Glutamatergic neuron (in vitro differentiated cells): ENCODE data around the gene UBAC2. TPM values are rescaled to one million over a fixed set of nuclear protein-coding genes. Genes with fewer than 3 reads are reported as not detected.

Experiments
- DNase-seq: peaks from one replicate; pipeline ENCODE4 v3.0.0; 2022
- H3K27ac Mint-ChIP-seq: one replicate; pipeline ENCODE4 v1.8.0; 2020; ENCODE audit warnings: mild to moderate bottlenecking, mixed read lengths, inconsistent platforms; ENCODE audit not compliant: unreplicated experiment
- H3K27me3 Mint-ChIP-seq: one replicate; pipeline ENCODE4 v1.8.0; 2020; ENCODE audit warnings: mild to moderate bottlenecking, moderate library complexity, mixed read lengths, inconsistent platforms; ENCODE audit not compliant: unreplicated experiment
- H3K36me3 Mint-ChIP-seq: one replicate; pipeline ENCODE4 v1.8.0; 2020; ENCODE audit warnings: mild to moderate bottlenecking, mixed read lengths, inconsistent platforms; ENCODE audit not compliant: unreplicated experiment
- H3K4me1 Mint-ChIP-seq: one replicate; pipeline ENCODE4 v1.8.0; 2020; ENCODE audit warnings: mild to moderate bottlenecking, low read depth, mixed read lengths, inconsistent platforms; ENCODE audit not compliant: unreplicated experiment
- H3K4me3 Mint-ChIP-seq: one replicate; pipeline ENCODE4 v1.8.0; 2020; ENCODE audit warnings: mild to moderate bottlenecking, mixed read lengths, inconsistent platforms; ENCODE audit not compliant: unreplicated experiment
- H3K9me3 Mint-ChIP-seq: one replicate; pipeline ENCODE4 v1.8.0; 2020; ENCODE audit warnings: mild to moderate bottlenecking, moderate library complexity, mixed read lengths, inconsistent platforms; ENCODE audit not compliant: unreplicated experiment
- total RNA-seq: library from RNA; stranded (reverse); fragmentation: NEBNext Ultra II Directional; extraction: Animal tissue kit (Norgen Biotek cat#: 25700); gene quantifications from one replicate; pipeline ENCODE4 v1.2.1, GENCODE V29; 2021; ENCODE audit not compliant: unreplicated experiment
- TF ChIP-seq, protein P1 (sequence below): fragments of 200-600 bp; sonication (generic); IDR thresholded peaks from one replicate; pipeline ENCODE4 v1.5.0; 2021; ENCODE audit not compliant: partially characterized antibody, unreplicated experiment

The UBAC2 gene
- total RNA-seq, 1 donor from 2014 or later, result 33.3 TPM

DNA sequence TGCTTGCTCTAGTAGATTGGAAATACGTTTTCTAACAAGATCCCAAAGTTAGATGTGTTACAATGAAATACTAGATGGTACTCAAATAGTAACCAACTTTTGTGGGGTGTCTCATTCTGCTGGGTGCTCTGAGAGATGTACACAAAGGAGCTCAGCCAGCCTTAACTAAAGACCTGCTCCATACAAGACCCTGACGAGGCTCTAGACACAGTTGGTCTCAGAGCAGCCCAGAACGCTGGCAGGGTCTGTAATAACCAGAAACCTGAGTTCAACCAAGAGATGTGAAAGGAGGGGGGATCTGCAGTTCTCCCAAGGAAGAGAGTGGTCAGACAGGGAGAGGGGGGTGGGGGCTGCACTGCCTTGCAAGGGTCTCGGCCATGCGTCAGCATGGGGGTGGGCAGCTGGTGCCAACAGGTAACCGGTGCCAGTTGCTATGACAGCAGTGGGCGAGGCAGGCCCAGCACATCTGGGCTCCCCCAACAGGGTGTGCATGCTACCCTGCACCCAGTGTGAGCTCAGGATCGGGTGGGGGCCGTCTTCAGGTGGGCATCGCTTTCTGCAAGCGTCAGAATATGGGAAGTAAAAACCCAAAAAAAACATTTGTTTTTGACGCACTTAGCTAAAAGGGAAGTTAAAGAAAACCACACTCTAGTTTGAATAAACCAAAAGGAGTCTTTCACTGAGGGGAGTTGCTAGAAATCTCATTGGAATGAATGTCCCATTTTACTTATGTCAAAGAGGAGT lies 174.5 kb downstream of the UBAC2 start:
- Mint-ChIP-seq H3K4me1 (peaks cover 2% of the 10 kb centered on the region), H3K4me3 (no peak overlapping the region), H3K27ac (no peak overlapping the region), H3K36me3 (peaks cover 8% of the 10 kb centered on the region), H3K9me3 (no peaks in the 10 kb centered on the region), H3K27me3 (peaks cover 1% of the 10 kb centered on the region)
- no peak for DNase-seq
- TF ChIP-seq, protein P1, sequence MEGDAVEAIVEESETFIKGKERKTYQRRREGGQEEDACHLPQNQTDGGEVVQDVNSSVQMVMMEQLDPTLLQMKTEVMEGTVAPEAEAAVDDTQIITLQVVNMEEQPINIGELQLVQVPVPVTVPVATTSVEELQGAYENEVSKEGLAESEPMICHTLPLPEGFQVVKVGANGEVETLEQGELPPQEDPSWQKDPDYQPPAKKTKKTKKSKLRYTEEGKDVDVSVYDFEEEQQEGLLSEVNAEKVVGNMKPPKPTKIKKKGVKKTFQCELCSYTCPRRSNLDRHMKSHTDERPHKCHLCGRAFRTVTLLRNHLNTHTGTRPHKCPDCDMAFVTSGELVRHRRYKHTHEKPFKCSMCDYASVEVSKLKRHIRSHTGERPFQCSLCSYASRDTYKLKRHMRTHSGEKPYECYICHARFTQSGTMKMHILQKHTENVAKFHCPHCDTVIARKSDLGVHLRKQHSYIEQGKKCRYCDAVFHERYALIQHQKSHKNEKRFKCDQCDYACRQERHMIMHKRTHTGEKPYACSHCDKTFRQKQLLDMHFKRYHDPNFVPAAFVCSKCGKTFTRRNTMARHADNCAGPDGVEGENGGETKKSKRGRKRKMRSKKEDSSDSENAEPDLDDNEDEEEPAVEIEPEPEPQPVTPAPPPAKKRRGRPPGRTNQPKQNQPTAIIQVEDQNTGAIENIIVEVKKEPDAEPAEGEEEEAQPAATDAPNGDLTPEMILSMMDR, result no peak

DNA sequence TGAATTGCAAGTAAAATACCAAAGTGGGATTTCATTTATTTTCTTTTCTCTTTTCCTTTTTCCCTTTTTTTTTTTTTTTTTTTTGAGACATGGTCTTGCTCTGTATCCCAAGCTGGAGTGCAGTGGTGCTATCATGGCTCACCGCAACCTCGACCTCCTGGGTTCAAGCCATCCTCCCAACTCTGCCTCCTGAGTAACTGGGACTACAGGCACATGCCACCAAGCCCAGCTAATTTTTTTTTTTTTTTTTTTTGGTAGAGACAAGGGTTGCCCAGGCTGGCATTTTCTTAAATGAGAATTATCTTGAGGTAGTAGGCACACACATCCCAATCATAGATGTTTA lies 175.1 kb downstream of the UBAC2 start:
- no peaks in the 10 kb centered on the region for H3K9me3 Mint-ChIP-seq
- TF ChIP-seq, protein P1, result no peak
- no peak for DNase-seq
- H3K27ac Mint-ChIP-seq, result no peak overlapping the region
- H3K36me3 Mint-ChIP-seq, result peaks cover 8% of the 10 kb centered on the region
- H3K27me3 Mint-ChIP-seq, result peaks cover 1% of the 10 kb centered on the region
- H3K4me1 Mint-ChIP-seq, result peaks cover 2% of the 10 kb centered on the region
- H3K4me3 Mint-ChIP-seq, result no peak overlapping the region

DNA sequence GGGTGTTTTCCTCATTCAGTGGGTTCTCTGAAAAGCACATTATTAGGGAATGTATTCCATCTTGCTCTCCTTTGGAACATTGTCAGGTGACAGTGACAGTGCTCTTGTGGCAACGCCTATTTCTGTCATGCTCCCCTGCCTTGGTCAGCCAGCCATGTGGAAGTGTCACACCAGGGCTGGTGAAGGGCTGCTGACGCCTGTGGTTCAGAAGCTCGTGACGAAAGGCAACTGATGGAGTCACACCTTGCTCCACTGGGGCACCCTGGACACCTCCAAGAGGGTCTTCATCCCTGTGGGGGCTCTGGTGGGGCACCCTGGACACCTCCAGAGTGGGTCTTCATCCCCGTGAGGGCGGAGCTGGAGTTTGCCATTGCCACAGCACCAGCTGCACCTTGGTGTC lies 175.5 kb downstream of the UBAC2 start:
- peaks cover 2% of the 10 kb centered on the region for H3K4me1 Mint-ChIP-seq
- H3K4me3 Mint-ChIP-seq, result no peak overlapping the region
- TF ChIP-seq, protein P1, result no peak
- no peak overlapping the region for H3K27ac Mint-ChIP-seq
- no peak for DNase-seq
- H3K9me3 Mint-ChIP-seq, result no peaks in the 10 kb centered on the region
- H3K36me3 Mint-ChIP-seq, result peaks cover 8% of the 10 kb centered on the region
- H3K27me3 Mint-ChIP-seq, result no peaks in the 10 kb centered on the region

DNA sequence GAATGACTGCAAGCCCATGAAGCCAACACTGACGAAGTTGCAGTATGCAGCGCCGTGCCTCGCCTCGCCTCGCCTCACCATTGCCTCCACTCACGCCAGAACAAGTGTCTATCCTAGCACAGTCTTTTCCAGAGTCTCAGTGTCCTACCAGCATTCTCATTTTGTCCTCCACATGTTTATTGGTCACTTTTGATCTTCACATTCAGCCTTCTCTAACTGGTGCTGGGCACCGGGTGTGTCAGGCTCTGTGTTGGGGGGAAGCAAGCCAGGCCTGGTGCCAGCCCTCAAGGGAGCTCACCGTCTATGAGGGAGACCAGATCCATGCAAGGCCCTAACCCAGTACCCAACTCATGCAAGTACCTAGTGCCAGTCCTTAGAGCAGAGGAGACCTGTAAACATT lies 176.3 kb downstream of the UBAC2 start:
- Mint-ChIP-seq H3K36me3 (peaks cover 8% of the 10 kb centered on the region), H3K27ac (no peak overlapping the region)

DNA sequence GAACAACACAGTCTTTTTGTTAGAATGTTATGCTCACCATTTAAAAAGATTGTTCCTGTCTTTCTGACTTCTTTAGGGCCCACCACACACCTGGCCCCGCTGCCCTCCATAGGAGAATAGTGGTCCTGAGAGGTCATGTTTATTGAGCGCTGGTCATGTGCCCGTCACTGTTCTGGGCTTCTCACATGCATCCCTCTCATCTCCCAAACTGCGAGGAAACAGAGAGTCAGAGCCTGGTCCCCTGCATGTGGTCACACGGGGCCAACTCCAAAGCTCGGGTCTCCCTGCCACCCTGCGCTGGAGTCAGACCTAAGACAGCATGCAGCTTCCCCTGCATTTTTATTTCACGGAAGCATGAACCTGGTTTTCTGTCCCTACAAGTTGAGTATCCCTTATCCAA lies 177.0 kb downstream of the UBAC2 start:
- no peak overlapping the region for H3K27ac Mint-ChIP-seq
- H3K4me3 Mint-ChIP-seq, result no peak overlapping the region
- no peaks in the 10 kb centered on the region for H3K9me3 Mint-ChIP-seq
- H3K36me3 Mint-ChIP-seq, result peaks cover 8% of the 10 kb centered on the region
- TF ChIP-seq, protein P1, result no peak
- no peaks in the 10 kb centered on the region for H3K27me3 Mint-ChIP-seq
- DNase-seq, result no peak
- peaks cover 2% of the 10 kb centered on the region for H3K4me1 Mint-ChIP-seq

More for the DNA sequence above, 176.3 kb downstream of the UBAC2 start:
- Mint-ChIP-seq H3K4me1 (peaks cover 2% of the 10 kb centered on the region), H3K9me3 (no peaks in the 10 kb centered on the region), H3K4me3 (no peak overlapping the region), H3K27me3 (no peaks in the 10 kb centered on the region)
- TF ChIP-seq, protein P1, result no peak
- DNase-seq, result no peak
